IPS-18a (cell line): Measurements from ENCODE around the gene ITPK1.

ENCODE experiments used
- H3K27ac ChIP-seq: one replicate; pipeline ENCODE4 v1.5.1; 2013; ENCODE audit warnings: low read length
- H3K27me3 ChIP-seq: one replicate; pipeline ENCODE4 v1.6.1; 2013; ENCODE audit warnings: mild to moderate bottlenecking, low read length; ENCODE audit not compliant: control insufficient read depth, insufficient read depth
- H3K36me3 ChIP-seq: one replicate; pipeline ENCODE4 v1.6.1; 2013; ENCODE audit warnings: low read depth, low read length; ENCODE audit not compliant: control insufficient read depth
- H3K4me1 ChIP-seq: one replicate; pipeline ENCODE4 v1.6.1; 2013; ENCODE audit warnings: low read depth, low read length; ENCODE audit not compliant: control insufficient read depth
- H3K4me3 ChIP-seq: one replicate; pipeline ENCODE4 v1.5.1; 2013; ENCODE audit warnings: low read length
- H3K9ac ChIP-seq: one replicate; pipeline ENCODE4 v1.6.1; 2013; ENCODE audit warnings: mild to moderate bottlenecking, low read length, moderate library complexity
- H3K9me3 ChIP-seq: one replicate; pipeline ENCODE4 v1.6.1; 2013; ENCODE audit warnings: low read depth, low read length; ENCODE audit not compliant: control insufficient read depth

ITPK1 gene

GRCh38 chr14:93033983-93034670 lies 81.6 kb downstream of the ITPK1 start:
- no peak overlapping the region for H3K27ac ChIP-seq
- no peak overlapping the region for H3K4me3 ChIP-seq
- H3K9me3 ChIP-seq = no peaks in the 10 kb centered on the region
- no peaks in the 10 kb centered on the region for H3K36me3 ChIP-seq
- no peak overlapping the region for H3K9ac ChIP-seq
- H3K4me1 ChIP-seq = peaks cover 19% of the 10 kb centered on the region
- no peaks in the 10 kb centered on the region for H3K27me3 ChIP-seq

- Histone ChIP-seq H3K9me3 (no peaks in the 10 kb centered on the region), H3K27ac (no peak overlapping the region), H3K4me1 (peaks cover 19% of the 10 kb centered on the region), H3K4me3 (no peak overlapping the region), H3K9ac (no peak overlapping the region), H3K27me3 (no peaks in the 10 kb centered on the region), H3K36me3 (no peaks in the 10 kb centered on the region)
These were observed 82.4 kb downstream of the ITPK1 start for GRCh38 chr14:93033084-93033982.

GRCh38 chr14:93032421-93032936 lies 83.2 kb downstream of the ITPK1 start:
- no peak overlapping the region for H3K4me3 ChIP-seq
- no peak overlapping the region for H3K9ac ChIP-seq
- H3K27ac ChIP-seq = no peak overlapping the region
- peaks cover 16% of the 10 kb centered on the region for H3K4me1 ChIP-seq
- no peaks in the 10 kb centered on the region for H3K27me3 ChIP-seq
- H3K36me3 ChIP-seq = no peaks in the 10 kb centered on the region
- H3K9me3 ChIP-seq = no peaks in the 10 kb centered on the region

GRCh38 chr14:93031505-93032315 lies 84.0 kb downstream of the ITPK1 start:
- Histone ChIP-seq H3K4me1 (peaks cover 18% of the 10 kb centered on the region), H3K27ac (no peak overlapping the region)

GRCh38 chr14:93030761-93031160 lies 85.0 kb downstream of the ITPK1 start:
- Histone ChIP-seq H3K4me3 (no peak overlapping the region), H3K9me3 (no peaks in the 10 kb centered on the region), H3K27ac (no peak overlapping the region), H3K36me3 (no peaks in the 10 kb centered on the region), H3K4me1 (peaks cover 23% of the 10 kb centered on the region), H3K9ac (no peak overlapping the region), H3K27me3 (no peaks in the 10 kb centered on the region)

More at GRCh38 chr14:93031505-93032315, 84.0 kb downstream of the ITPK1 start:
- no peak overlapping the region for H3K9ac ChIP-seq
- H3K4me3 ChIP-seq = no peak overlapping the region
- no peaks in the 10 kb centered on the region for H3K27me3 ChIP-seq
- H3K36me3 ChIP-seq = no peaks in the 10 kb centered on the region
- H3K9me3 ChIP-seq = no peaks in the 10 kb centered on the region

GRCh38 chr14:93029911-93030508 lies 85.7 kb downstream of the ITPK1 start:
- H3K36me3 ChIP-seq = no peaks in the 10 kb centered on the region
- no peak overlapping the region for H3K4me3 ChIP-seq
- H3K27ac ChIP-seq = no peak overlapping the region
- no peaks in the 10 kb centered on the region for H3K9me3 ChIP-seq
- H3K9ac ChIP-seq = no peak overlapping the region
- H3K27me3 ChIP-seq = no peaks in the 10 kb centered on the region
- peaks cover 23% of the 10 kb centered on the region for H3K4me1 ChIP-seq

GRCh38 chr14:93029417-93029816 lies 86.3 kb downstream of the ITPK1 start:
- H3K27ac ChIP-seq = no peak overlapping the region
- peaks cover 21% of the 10 kb centered on the region for H3K4me1 ChIP-seq
- H3K9me3 ChIP-seq = no peaks in the 10 kb centered on the region
- H3K27me3 ChIP-seq = no peaks in the 10 kb centered on the region
- H3K9ac ChIP-seq = no peak overlapping the region
- no peak overlapping the region for H3K4me3 ChIP-seq
- no peaks in the 10 kb centered on the region for H3K36me3 ChIP-seq

- H3K4me3 ChIP-seq = no peak overlapping the region
- no peak overlapping the region for H3K27ac ChIP-seq
- H3K36me3 ChIP-seq = no peaks in the 10 kb centered on the region
- H3K9me3 ChIP-seq = no peaks in the 10 kb centered on the region
- H3K27me3 ChIP-seq = no peaks in the 10 kb centered on the region
- peaks cover 20% of the 10 kb centered on the region for H3K4me1 ChIP-seq
- no peak overlapping the region for H3K9ac ChIP-seq
These were observed 87.0 kb downstream of the ITPK1 start for GRCh38 chr14:93028724-93029076.

GRCh38 chr14:93027810-93028723 lies 87.7 kb downstream of the ITPK1 start:
- Histone ChIP-seq H3K4me3 (no peak overlapping the region), H3K27me3 (no peaks in the 10 kb centered on the region), H3K9me3 (no peaks in the 10 kb centered on the region), H3K4me1 (peaks cover 13% of the 10 kb centered on the region), H3K9ac (no peak overlapping the region), H3K36me3 (no peaks in the 10 kb centered on the region), H3K27ac (no peak overlapping the region)

GRCh38 chr14:93026339-93026738 lies 89.4 kb downstream of the ITPK1 start:
- Histone ChIP-seq H3K36me3 (no peaks in the 10 kb centered on the region), H3K27ac (no peak overlapping the region), H3K4me3 (no peak overlapping the region), H3K27me3 (no peaks in the 10 kb centered on the region), H3K4me1 (peaks cover 10% of the 10 kb centered on the region), H3K9me3 (no peaks in the 10 kb centered on the region), H3K9ac (no peak overlapping the region)
